Left colon (tissue), 2 donors: Measurements from ENCODE around the gene CNTN5. TPM values are rescaled to one million over a fixed set of nuclear protein-coding genes. Genes with fewer than 3 reads are reported as not detected.

Experiments used
- ATAC-seq: fragments of 200-7000 bp; cut with Tn5 transposase; one replicate; pipeline ENCODE4 v1.9.1; 2020; ENCODE audit warnings: mild to moderate bottlenecking, moderate library complexity
- DNase-seq, 2 donors: peaks; one replicate each; pipeline ENCODE4 v3.0.0-alpha.2; 2020
- intact Hi-C, 2 donors: fragments of 100-400 bp; cut with DNase I in 1 of 2; cut with micrococcal nuclease in 1 of 2; formaldehyde crosslinking; loops; one replicate each; pipeline versions ENCODE4 v1.11.2 to v1.14.0; 2022; cut with DNase I, micrococcal nuclease
- total RNA-seq, 2 donors: library from RNA; stranded (reverse); fragmentation: NEBNext Ultra II Directional; extraction: Animal tissue kit (Norgen Biotek cat#: 25700); gene quantifications; one replicate each; pipeline ENCODE4 v1.2.1, GENCODE V29; 2021
- donor health status: DM: no; HTN: no; CAD: no.
- donor health status: DM: yes; HTN: yes; CAD: no.

The CNTN5 gene
- total RNA-seq, 2 donors from 2014 or later = not detected

DNA sequence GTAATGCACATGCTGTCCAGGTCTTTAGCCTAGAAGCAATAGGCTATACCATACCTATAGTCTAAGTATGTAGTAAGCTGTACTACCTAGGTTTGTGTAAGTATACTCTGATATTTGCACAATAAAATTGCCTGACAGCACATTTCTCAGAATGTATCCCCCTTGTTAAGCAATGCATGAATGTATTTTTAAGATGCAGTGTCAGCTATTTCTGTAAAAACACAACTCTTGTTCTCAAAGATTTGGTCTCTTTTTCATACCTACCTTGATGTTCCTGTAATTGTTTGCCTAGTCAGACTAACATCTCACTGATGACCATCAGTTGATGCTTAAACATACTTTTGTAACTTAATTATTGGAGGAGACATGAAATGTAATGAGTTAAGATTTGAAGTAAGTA, 619.9 kb downstream of the CNTN5 start:
- DNase-seq (no peak), ATAC-seq (no peak)
- intact Hi-C loops = no loop called here

DNA sequence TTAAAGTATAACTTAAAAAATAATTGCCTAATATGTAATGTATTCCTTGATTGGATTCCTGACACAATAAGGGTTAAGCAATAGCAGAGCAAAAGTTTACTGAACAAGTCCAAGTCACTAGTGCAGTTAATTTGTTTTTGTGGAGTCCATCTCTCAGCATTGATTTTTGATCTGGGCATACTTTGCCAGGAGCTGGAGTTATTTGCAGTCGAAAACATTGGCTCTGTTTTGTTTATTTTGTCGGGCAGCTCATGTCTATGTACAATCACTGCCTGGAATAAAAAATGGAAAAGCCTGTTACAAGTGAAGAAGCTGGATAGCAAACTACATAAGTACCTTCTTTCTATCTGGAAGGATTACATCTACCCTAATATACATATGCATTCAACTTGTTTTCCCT, 625.2 kb downstream of the CNTN5 start:
- ATAC-seq = no peak
- no peak for DNase-seq
- intact Hi-C loops = no loop called here

DNA sequence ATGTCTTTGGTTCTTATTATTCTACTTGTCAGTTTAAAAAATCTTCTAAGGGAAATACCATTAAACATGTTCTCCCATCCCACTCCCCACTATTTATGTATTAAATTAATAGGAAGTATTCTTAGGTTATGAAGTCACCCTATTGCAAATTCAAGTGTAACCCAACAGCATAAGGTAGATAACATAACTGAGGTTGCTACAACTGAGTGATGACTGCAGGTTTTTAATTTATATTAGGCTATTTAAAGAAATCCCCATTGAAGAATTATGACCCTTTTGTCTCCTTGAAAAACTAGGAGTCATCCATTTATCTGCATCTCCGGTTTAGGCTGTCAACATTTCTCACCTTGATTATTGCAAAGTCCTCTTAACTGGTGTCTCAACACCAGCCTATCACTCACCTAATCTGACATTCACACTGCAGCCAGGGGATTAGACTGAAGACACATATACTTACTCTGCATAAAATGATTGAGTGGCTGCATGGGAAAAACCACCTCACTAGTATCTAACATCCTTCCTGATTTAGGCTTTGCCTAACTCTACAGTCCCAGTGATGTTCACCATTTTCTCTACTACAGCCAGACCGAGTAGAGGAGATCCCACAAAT, 649.4 kb downstream of the CNTN5 start:
- intact Hi-C loops = no loop called here
- DNase-seq (no peak), ATAC-seq (no peak)

DNA sequence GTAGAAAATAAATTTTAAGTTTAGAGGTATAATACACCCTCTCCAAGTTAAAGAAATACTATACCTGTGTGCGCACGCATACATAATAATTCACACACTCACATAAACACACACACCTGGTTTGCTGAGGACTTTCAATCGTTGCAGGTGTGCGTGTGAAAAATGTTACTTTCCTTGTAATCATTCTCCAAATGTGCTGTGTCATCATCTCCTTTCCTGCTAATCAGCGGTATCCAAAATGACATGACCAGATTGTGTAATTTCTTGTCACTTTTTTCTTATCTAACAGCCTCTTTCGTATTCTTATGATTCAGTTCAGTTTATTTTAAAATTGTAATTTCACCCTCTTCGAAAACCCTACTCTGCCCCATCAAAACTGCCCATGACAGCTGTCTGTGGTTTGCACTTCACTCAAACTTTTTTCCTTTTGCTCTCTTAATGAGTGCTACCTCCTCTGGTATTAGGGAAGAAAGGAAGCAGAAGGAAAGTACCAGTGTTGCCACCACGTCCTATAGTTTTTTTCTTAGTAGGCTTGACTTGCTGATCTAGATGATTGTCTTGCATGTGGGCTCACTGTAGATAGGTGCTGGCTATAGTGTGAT, 651.2 kb downstream of the CNTN5 start:
- DNase-seq (no peak), ATAC-seq (no peak)

DNA sequence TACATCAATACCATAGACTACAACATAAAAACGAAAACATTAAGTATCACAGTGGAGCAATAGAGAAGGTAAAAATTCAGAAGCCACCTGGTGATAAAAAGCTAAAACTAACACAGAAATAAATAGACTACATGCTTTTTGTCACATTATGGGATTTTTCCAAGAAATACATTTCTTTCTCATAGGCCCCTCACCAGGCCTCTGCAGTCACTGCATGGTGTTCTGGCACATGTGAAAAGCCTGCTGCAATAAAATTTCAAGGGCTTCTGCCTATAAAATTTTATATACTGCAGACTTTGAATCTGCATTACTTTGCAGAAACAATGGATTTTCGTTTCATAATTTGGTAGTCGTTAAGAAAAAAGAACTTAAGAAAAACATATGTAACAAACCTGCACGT, 655.5 kb downstream of the CNTN5 start:
- intact Hi-C loops = no loop called here
- ATAC-seq (peak; percentile 89), DNase-seq (no peak)

More for the DNA sequence above, 651.2 kb downstream of the CNTN5 start:
- intact Hi-C loops = no loop called here

DNA sequence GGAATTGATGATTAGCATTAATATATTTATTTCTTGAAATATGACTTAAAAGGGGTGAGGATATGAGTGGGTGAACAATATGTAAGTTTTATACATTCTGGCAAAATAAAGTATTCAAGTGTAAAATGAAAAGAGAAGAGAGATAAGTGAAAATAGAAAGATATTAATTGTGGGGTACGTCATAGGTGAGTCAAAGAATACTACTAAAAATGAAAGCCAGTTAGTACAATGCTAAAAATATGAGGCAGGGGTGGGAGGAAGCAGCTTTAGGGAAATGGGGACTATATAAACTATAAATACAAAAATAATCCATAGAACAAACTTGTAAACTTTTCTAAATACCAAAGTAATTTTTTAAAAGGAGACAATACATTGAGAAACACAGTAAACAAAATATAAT, 661.4 kb downstream of the CNTN5 start:
- ATAC-seq (no peak), DNase-seq (no peak)
- intact Hi-C loops = no loop called here

DNA sequence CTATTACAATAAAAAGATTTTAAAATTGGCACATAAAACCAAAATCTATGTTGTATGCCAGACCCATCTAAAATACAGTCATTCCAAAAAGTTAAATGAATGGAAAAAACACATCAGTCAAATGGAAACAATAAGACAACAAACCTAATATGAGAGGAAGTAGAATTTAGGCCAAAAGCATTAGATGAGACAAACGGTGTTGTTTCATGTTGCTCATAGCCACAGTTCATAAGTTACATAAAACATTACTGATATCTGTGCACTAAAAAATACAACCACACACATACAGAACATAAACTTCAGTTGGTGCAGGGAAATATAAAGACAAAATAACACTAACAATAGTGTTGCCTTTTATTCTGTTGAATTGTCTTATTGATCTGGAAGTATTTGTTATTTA, 661.9 kb downstream of the CNTN5 start:
- no peak for ATAC-seq
- intact Hi-C loops = no loop called here
- DNase-seq = no peak

DNA sequence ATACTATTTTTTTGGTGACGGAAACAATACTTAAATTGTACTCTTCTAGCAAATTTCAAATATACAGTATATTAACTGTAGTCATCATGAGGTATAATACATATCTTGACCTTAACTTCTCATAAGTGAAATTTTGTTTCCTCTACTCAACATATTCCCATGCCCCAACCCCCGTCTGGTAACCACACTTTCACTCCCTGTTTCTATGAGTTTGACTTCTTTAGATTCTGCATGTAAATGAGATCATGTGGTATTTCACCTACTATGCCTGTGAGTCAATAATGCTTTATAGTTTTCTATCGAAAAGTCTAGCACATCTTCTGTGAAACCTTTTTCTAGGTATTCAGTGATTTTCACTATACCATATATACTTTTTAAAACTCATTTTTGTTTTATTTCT, 663.2 kb downstream of the CNTN5 start:
- intact Hi-C loops = no loop called here
- ATAC-seq (no peak), DNase-seq (no peak)

DNA sequence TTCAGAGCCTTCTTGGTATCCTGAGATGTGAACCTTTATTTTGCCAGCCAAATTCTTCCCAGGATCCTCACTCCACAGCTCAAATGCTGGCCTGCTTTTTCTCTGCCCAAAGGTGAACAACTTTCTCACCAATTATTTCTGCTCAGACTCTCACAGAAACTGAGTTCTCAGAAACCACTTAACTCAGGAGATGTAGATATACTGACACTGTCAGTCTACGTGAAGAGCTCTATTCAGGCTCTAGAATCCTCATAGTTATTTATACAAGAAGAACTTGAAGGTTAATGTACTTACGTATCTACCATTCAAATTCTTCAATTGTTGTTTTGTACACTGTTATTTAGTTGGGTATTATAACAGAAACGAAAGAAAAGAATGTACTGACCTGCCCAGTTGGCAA, 666.1 kb downstream of the CNTN5 start:
- DNase-seq (no peak), ATAC-seq (no peak)
- intact Hi-C loops = no loop called here

DNA sequence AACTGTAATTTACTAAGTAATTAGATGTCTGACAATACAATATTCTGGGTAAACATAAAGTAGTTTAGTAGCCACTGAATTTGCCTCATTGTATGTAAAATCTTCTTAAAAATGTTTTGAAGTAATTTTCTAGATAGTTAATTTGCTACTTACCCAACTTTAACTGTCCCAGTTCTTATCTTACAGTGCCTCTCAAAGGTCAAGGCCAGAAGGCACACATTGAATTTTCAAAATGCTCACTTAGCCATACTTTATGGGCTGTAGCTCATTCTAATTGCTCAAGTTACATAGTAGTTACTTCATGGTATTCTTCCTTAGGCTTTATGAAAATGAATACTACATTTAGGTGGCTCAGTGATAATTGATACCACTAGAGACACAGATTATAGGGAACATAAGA, 666.6 kb downstream of the CNTN5 start:
- DNase-seq (no peak), ATAC-seq (peak; percentile 64)
- intact Hi-C loops = no loop called here

DNA sequence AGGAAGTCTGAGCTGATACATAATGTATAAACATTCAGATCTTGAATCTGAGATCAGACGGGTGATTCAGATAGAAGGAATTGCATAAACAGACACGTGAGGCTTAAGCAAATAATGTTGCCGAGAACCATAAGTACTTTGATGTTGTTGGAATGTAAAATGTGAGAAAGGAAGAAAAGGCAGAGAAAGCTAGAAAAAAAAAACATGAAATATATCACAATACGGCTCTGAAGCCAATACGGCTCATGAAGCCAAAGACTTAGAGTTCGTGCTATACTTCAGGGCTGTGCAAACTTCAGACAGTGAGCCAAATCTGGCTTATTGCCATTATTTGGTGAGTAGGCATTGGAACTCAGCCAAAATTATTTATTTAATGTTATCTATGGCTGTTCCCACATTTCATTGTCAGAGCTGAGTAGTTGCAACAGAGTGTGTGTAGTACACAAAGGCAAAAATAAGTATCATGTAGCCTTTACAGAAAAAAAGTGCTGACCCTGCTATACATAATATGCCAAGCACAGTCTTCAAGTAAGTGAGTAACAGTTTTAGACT, 673.3 kb downstream of the CNTN5 start:
- intact Hi-C loops = no loop called here
- no peak for ATAC-seq
- no peak for DNase-seq

DNA sequence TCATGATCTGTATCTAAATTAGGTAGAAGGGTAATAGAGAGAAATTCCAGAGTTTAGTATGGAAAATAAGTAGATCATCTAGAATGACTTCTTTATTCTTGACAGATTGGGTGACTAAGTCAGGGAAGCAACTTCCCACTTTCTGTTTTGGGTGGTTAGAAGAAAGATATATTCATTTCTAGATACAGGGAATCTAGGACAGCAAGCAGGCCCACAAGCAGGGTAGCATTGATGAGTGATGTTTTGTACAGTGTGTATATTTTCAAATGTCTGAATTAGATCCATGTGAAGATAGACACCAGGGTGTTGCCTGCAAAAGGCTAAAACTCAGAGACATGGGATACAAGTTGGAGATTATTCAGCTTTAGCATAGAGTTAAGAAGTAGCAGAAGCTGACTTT, 674.4 kb downstream of the CNTN5 start:
- intact Hi-C loops = no loop called here

DNA sequence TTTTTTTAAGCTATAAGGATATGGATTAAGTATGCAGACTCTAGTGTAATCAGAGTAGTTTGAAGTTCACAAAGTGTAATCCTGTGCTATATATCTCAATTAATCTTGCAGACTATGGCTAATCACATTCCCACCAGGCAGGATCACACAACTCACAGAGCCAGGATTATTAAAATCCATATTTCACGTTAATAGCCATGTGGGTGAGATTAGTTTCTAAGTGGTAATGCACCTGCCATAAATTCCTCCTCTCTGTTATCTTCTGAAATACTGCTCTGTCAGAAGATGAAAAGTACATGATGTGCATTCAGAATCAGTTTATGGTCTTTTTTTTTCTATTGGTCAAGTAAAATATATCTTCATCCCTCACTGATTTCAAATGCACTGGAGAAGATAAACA, 686.1 kb downstream of the CNTN5 start:
- DNase-seq = no peak
- intact Hi-C loops = no loop called here
- no peak for ATAC-seq

More for the DNA sequence above, 674.4 kb downstream of the CNTN5 start:
- no peak for DNase-seq
- no peak for ATAC-seq

DNA sequence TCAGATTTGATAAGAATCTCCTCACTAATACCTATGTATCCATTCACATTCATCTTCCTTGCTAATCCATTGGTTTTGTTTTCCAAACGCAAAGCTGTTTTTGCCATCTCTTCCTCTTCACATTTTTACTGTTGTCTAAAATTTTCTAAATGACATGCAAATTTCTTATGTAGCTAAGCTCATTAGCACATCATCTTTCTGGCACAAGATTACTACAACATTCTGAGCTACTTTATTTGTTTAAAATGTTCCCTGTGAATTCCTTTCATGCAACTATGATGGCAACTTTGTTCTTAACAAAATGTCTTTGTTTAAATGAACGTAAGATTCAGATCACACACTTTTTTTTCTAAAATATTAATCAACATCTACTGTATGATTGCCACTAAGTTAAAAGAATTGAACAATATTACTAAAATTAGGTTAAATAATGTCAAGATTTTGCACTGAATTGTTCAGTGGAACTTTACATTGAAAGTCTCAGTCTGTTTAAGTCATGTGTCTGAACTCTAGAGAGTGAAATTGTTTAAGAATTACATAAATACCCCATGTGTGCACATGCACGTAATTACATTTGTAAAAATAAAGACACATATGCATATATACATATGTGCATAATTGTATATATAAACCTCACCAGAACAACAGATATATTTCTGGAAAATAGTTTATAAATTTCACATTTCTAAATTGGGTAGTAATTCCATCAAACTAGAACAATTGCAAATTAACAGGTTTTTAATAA, 688.4 kb downstream of the CNTN5 start:
- no peak for DNase-seq
- ATAC-seq = no peak
- intact Hi-C loops = no loop called here

DNA sequence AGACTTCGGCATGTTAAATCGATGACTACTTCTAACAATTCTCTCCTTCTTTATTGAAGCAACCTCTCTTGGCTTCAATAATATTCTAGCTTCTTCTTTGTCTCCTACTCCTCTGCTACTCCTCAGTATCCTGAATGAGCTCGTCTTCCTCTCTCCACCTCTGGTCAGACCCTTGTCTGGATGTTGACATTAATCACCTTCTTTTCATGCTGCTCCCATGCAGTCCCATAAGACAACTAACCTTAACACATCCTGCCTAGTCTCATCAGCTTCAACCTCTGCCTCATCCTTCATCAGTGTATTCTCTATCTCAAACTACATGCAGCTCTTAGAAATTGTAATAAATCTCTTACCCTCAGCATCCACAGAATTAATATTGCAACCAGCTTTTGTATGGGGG, 695.6 kb downstream of the CNTN5 start:
- intact Hi-C loops = no loop called here
- ATAC-seq (no peak), DNase-seq (no peak)

DNA sequence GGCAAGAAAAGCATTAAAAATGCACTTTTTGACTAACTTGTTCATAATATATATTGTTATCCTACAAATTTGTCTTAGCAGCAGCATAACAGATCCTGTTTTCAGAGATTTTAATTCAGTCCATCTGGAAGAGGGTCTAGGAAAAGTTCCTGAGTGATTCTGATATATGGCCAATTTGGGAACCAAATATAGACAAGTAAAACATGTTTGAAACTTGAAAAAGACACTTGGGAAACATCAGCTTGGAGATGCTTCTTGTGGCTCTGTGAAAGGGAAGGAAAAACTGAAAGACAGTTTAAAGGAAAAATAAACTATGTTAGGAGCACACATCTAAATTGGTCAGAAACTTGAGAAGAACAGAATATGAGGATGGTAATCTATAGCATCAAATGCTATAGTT, 697.5 kb downstream of the CNTN5 start:
- intact Hi-C loops = no loop called here
- no peak for DNase-seq
- no peak for ATAC-seq

DNA sequence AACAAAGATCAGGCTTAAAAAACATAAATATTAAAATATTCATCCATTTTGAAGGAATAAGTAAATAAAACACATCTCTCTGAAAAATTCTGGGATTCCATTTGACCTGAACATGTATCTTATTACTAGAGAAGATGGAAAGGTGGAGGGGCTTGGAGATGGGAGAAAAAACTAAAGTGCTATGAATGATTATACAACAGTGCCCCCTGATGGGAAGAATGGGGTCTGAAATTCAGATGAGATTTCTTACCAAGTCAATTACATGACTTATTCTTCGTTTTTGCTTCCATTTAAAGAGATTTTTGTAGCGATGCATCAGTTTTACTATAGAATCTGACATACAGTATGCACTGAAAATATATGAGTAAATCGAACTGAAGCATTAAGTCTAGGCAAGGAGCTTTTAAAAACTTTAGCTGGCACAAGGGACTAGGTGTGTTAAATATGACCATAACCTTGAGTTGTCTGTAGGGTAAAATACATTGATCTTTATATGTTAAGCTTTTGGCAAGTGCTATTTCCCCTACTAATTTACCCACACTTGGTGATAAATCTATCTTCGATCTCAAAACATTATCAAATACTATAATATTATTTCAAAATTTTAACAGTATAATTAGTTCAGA, 718.8 kb downstream of the CNTN5 start:
- ATAC-seq = no peak
- DNase-seq = no peak
- intact Hi-C loops = no loop called here

DNA sequence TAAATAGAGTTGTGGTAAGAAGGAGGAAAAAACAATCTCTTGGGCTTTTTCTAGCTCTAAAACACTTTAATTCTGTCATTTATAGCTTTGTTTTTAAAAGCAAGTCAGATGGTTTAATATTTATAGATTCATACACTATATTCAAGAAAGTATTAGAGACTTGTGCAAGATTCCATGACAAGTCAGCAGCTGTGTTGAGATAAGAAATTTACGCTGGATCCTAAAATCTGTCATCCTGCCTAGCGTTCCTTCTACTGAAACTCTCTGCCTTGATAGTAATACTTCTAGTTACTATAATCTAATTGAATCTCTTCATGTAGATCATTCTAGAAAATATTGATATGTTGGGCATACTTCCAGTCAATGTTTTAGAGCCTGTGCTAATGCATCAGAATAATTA, 721.8 kb downstream of the CNTN5 start:
- DNase-seq (no peak), ATAC-seq (no peak)
- intact Hi-C loops = no loop called here

DNA sequence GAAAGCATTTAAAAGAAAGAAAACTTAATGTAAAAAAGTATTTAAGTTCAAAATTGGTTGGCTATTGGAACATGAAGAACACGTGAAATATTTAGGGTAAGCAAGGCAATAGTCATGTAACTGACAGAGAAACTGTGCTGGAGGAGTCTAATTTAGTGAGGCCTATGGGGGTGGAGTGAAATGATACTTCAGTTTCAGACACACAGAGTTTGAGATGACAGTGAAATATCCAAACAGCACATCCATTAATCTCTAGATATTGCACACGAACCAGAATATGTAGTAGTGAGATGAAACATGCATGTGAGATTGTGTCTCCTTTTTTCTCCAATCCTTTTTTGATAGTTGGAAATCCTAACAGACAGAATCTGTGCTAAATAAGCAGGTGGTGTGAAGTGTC, 739.0 kb downstream of the CNTN5 start:
- ATAC-seq (no peak), DNase-seq (no peak)

DNA sequence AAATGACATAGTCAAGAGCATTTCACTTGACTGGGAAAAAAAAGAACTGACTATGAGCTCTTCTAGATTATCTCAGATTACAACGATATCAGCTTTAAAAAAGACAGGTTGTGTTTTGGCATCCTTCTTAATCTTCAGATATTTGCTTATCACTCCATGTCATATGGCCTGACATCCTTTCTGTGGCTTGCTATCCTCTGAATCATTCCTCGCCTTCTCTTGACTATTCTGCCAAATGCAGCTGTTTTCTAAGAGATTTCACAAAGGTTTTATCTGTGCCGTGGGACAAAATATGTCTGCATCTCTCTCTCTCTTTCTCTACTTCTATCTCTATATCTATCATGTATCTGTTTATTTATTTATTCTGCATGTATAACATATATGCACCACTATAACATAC, 746.1 kb downstream of the CNTN5 start:
- DNase-seq (no peak), ATAC-seq (no peak)
- intact Hi-C loops = no loop called here

More for the DNA sequence above, 739.0 kb downstream of the CNTN5 start:
- intact Hi-C loops = no loop called here
